ENCODE data around the gene ABAT. TPM values are rescaled to one million over a fixed set of nuclear protein-coding genes. Genes with fewer than 3 reads are reported as not detected.

ABAT gene
- total RNA-seq, 4 donors from 2014 or later = 0.55 to 1.9 (median 0.92) TPM

DNA sequence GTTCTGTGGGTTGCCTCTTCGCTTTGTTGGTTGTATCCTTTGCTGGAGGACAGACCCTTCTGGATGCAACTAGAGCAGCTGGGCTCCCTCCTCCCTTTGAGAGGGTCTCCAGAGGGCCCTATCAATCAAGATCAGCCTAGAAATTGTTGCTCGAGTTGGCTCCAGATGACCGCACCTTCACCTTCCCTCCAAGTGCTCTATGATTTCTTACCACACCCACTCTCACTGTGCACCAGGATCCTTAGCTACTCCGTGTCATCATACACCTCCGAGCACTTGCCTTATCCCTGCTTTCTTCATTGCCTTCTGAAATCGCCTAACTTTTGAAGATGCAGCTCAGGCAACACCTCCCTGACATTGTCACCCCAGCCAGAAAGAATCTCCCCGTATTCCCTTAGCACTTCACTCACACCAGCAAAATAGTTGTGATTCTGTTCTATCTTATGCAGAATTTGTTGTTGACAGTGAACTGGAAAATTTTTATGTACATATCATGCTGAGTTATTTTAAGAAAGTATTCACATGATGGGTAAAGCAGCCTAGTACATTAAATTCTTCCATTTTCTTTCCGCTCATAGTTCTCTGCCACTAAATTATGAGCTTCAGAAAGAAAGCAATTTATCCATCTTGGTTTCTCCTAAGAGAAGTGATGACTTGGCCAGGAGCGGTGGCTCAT is 52.9 kb downstream of the ABAT start:
- Histone ChIP-seq H3K4me3 (no peak overlapping the region), H3K27me3 (no peaks in the 10 kb centered on the region), H3K36me3 (no peaks in the 10 kb centered on the region), H3K9me3 (no peaks in the 10 kb centered on the region), H3K27ac (no peak overlapping the region), H3K4me1 (no peaks in the 10 kb centered on the region)
- TF ChIP-seq, protein P1, sequence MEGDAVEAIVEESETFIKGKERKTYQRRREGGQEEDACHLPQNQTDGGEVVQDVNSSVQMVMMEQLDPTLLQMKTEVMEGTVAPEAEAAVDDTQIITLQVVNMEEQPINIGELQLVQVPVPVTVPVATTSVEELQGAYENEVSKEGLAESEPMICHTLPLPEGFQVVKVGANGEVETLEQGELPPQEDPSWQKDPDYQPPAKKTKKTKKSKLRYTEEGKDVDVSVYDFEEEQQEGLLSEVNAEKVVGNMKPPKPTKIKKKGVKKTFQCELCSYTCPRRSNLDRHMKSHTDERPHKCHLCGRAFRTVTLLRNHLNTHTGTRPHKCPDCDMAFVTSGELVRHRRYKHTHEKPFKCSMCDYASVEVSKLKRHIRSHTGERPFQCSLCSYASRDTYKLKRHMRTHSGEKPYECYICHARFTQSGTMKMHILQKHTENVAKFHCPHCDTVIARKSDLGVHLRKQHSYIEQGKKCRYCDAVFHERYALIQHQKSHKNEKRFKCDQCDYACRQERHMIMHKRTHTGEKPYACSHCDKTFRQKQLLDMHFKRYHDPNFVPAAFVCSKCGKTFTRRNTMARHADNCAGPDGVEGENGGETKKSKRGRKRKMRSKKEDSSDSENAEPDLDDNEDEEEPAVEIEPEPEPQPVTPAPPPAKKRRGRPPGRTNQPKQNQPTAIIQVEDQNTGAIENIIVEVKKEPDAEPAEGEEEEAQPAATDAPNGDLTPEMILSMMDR (IDR thresholded peaks at IDR 0.05 in 4 of 5, conservative IDR thresholded peaks at IDR 0.05 in 1 of 5) = no peak
- TF ChIP-seq POLR2A (IDR thresholded peaks at IDR 0.05) = no peak
- DNase-seq (no peak), ATAC-seq (no peak)
- in situ Hi-C loops (cut with MboI; ENCODE audit: low sequenced_read_pairs in 4 of 4) = no loop called here
- intact Hi-C loops (cut with DNase I; ENCODE audit: low total_unique reads) = no loop called here

DNA sequence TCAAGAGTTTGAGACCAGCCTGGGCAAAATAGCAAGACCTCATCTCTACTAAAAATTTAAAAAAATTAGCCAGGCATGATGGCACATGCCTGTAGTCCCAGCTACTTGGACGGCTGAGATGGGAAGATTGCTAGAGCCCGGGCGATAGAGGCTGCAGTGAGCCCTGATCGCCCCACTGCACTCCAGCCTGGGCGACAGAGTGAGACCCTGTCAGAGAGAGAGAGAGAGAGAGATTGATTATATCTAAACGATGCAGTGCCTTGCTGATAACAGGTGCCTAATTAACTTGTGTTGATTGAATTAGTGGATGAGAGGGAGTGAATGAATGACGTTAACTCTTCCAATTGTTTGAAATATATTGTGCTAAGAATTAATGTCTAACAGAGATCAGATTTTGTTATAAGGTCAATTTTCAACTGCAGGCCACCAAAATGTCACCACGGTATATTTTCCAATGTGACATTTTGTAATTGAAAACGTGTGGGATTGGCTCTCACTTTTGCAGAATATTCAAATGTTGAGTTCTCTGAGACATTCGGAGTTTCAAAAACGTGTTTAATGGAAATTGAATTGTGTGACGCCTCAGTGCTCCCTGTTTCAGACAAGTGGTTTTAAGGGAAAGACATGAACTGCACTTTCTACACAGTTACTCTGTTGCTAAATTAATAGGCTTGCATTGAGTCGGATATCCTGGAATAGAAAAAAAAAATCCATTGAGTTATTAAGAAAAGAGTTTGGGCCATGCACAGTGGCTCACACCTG is 53.6 kb downstream of the ABAT start:
- DNase-seq = no peak
- intact Hi-C loops (cut with DNase I; ENCODE audit: low total_unique reads) (no loop called here), in situ Hi-C loops (cut with MboI; ENCODE audit: low sequenced_read_pairs in 4 of 4) (no loop called here)
- ATAC-seq = no peak
- Histone ChIP-seq H3K27ac (no peak overlapping the region), H3K4me3 (no peak overlapping the region), H3K4me1 (no peaks in the 10 kb centered on the region), H3K27me3 (no peaks in the 10 kb centered on the region), H3K9me3 (no peaks in the 10 kb centered on the region), H3K36me3 (no peaks in the 10 kb centered on the region)
- TF ChIP-seq, protein P1 (IDR thresholded peaks at IDR 0.05 in 4 of 5, conservative IDR thresholded peaks at IDR 0.05 in 1 of 5) = no peak
- TF ChIP-seq POLR2A (IDR thresholded peaks at IDR 0.05) = no peak

DNA sequence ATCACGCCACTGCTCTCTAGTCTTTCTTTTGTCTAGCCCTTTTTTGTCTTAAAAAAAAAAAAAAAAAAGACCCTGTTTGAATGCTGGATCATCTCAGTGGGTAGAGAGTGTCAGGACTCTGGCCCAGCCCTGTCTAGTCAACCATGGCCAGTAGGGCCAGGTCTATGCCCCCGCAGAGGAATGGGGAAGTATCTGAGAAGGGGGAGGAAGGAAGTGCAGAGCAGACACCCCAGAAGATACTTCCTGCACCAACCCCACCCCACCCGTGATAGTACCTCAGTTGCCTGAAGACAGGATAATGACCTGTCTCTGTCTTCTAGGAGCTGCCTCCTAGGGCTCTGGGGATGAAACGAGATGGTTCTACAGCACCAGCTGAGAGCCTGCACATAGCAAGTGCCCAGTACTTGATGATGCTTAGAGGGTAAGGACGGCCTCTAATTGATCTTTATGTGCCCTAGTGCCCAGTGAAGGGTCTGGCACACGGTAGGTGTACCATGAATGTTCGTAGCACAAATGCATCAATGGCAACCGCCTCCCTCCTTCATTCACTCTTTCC is 55.4 kb downstream of the ABAT start:
- Histone ChIP-seq H3K27me3 (no peaks in the 10 kb centered on the region), H3K36me3 (no peaks in the 10 kb centered on the region), H3K4me3 (no peak overlapping the region), H3K4me1 (no peaks in the 10 kb centered on the region), H3K27ac (no peak overlapping the region), H3K9me3 (no peaks in the 10 kb centered on the region)
- TF ChIP-seq, protein P1 (IDR thresholded peaks at IDR 0.05 in 4 of 5, conservative IDR thresholded peaks at IDR 0.05 in 1 of 5) = no peak
- no peak for TF ChIP-seq POLR2A (IDR thresholded peaks at IDR 0.05)
- DNase-seq = no peak
- intact Hi-C loops (cut with DNase I; ENCODE audit: low total_unique reads) = no loop called here
- ATAC-seq = no peak
- in situ Hi-C loops (cut with MboI; ENCODE audit: low sequenced_read_pairs in 4 of 4) = no loop called here

DNA sequence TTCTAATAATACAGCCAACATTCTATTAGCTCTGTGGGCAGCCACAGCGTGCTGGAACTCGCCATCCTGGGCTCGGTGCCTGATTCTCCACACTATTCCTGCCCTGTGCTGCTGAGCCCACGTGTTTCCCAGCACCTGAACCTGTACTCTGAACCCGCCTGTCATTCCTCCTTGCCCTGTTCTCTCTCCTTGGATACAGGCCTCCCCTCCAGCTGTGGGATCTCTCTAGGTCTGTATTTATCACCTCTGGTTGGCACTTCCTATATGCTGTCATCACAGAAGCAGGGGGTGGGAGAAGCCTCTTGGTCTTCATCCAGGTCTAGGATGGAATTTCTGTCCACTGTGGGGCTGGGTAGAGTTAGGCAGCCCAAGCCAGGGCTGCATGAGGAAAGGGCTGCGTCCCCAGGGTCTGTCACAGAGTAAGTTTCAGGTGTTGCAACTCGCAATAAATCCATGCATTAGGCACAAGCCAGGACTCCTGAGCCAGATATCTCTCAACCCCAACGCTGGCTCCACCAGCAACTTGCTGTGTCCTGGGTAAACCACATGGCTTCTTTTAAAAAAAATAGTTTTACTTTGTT is 56.0 kb downstream of the ABAT start:
- no peaks in the 10 kb centered on the region for H3K4me1 ChIP-seq
- no peak for TF ChIP-seq POLR2A (IDR thresholded peaks at IDR 0.05)
- TF ChIP-seq, protein P1 (IDR thresholded peaks at IDR 0.05 in 4 of 5, conservative IDR thresholded peaks at IDR 0.05 in 1 of 5) = no peak
- H3K4me3 ChIP-seq = no peak overlapping the region
- no peaks in the 10 kb centered on the region for H3K9me3 ChIP-seq
- H3K27ac ChIP-seq = no peak overlapping the region
- intact Hi-C loops (cut with DNase I; ENCODE audit: low total_unique reads) (no loop called here), in situ Hi-C loops (cut with MboI; ENCODE audit: low sequenced_read_pairs in 4 of 4) (no loop called here)
- ATAC-seq (no peak), DNase-seq (no peak)
- H3K36me3 ChIP-seq = no peaks in the 10 kb centered on the region
- H3K27me3 ChIP-seq = no peaks in the 10 kb centered on the region

Data from gastrocnemius medialis (tissue), 4 donors.